ENCODE data around the gene XPNPEP2.

DNA sequence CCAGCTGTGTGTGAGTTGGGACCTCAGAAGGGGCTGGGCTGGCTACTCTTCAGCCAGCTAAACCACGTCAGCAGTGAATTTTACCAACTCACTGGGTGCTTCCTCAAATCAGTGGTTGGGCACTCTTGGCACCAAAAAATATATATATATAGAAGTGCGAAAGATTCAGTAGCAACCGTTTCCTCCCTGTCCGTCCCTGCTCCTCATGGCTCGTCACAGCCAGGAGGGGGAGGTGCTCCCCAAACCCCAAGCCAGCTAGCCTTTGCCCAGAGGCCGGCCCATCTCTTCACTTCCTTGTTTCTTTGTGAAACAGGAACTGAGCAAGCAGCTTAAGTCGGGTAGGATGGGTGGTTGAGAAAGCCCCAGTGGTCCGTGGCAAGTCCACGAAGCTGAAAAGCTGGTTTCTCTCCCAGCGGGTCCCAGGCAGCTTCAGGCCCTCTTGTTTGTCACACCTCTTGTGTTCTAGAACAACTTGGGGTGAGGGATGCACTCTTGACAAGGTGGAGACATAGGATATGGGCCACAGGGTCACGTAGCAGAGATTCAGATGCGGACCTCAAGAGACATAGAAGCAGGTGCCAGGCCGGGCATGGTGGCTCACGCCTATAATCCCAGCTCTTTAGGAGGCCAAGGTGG lies 34.1 kb downstream of the XPNPEP2 start:
- TF ChIP-seq E2F1 (CRISPR knock-in tag; IDR thresholded peaks at IDR 0.05) (no peak), CTCF (IDR thresholded peaks at IDR 0.05) (no peak), NR1H2 (CRISPR knock-in tag; IDR thresholded peaks at IDR 0.05) (no peak), PRDM15 (CRISPR knock-in tag; IDR thresholded peaks at IDR 0.05) (no peak), TEAD1 (CRISPR knock-in tag; IDR thresholded peaks at IDR 0.05) (no peak), ATF2 (CRISPR knock-in tag; IDR thresholded peaks at IDR 0.05; ENCODE audit: borderline replicate concordance, low read depth) (no peak), FOXK1 (CRISPR knock-in tag; IDR thresholded peaks at IDR 0.05) (no peak), TEAD4 (CRISPR knock-in tag; IDR thresholded peaks at IDR 0.05) (no peak)
